ENCODE results near the gene PRKAG3.

DNA sequence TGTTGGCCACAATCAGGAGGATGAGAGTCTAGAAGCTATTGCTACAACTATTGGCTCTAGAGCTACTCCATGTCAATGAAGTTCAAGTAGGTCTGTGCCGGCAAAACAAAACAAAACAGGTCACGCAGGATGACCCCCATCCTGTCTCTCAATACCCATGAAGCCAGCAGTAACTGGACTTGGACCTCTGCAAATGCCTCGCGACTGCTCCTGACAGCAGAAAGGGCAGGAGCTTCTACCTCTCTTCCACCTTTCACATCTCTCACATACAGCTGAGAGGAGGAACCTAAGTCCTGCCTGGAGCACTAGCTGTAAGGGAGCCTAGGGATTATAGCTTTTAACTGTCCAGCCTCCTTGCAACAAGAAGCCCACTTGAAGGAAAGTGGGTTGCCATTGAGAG lies 16.0 kb downstream of the PRKAG3 start:
- TF ChIP-seq, protein P1, sequence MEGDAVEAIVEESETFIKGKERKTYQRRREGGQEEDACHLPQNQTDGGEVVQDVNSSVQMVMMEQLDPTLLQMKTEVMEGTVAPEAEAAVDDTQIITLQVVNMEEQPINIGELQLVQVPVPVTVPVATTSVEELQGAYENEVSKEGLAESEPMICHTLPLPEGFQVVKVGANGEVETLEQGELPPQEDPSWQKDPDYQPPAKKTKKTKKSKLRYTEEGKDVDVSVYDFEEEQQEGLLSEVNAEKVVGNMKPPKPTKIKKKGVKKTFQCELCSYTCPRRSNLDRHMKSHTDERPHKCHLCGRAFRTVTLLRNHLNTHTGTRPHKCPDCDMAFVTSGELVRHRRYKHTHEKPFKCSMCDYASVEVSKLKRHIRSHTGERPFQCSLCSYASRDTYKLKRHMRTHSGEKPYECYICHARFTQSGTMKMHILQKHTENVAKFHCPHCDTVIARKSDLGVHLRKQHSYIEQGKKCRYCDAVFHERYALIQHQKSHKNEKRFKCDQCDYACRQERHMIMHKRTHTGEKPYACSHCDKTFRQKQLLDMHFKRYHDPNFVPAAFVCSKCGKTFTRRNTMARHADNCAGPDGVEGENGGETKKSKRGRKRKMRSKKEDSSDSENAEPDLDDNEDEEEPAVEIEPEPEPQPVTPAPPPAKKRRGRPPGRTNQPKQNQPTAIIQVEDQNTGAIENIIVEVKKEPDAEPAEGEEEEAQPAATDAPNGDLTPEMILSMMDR (conservative IDR thresholded peaks at IDR 0.05; ENCODE audit: low read length), result no peak
- TF ChIP-seq EZH2phosphoT487 (IDR thresholded peaks at IDR 0.05; ENCODE audit: borderline replicate concordance, low read depth, low read length), result no peak
